GM18861 (cell line): Measurements from ENCODE around the gene POLR3E.
"Not testable (repeated sequence)": the region's sequence is repeated elsewhere in the genome, so short reads cannot be mapped to it uniquely, and the experiment has no call there.

Source experiments
- ATAC-seq: cut with Tn5 transposase; IDR thresholded peaks from one replicate; pipeline ENCODE4 v1.9.1; 2021; ENCODE audit not compliant: unreplicated experiment

POLR3E gene

GRCh38 chr16:22360963-22361659, 63.9 kb downstream of the POLR3E start:
- ATAC-seq: no peak

GRCh38 chr16:22364241-22364640, 67.0 kb downstream of the POLR3E start:
- ATAC-seq: no peak

DNA sequence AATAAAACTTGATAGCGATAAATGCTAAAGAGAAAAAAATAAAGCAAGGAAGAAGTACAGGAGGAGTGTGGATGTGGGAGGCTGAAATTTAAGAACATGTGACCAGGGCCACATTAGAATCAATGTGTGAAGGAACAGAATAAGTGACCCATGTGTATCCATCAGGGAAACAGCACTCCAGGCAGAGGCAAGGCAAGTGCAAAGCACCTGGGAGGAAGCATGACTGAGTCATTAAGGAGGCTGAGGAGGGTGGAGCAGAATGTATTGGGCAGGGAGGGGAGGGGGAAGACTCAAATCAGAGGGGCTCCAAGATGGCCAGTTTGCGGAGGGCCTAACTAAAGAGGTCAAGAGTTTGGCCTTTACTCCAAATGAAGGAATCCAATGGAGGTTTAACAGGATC, 69.2 kb downstream of the POLR3E start:
- ATAC-seq: no peak

DNA sequence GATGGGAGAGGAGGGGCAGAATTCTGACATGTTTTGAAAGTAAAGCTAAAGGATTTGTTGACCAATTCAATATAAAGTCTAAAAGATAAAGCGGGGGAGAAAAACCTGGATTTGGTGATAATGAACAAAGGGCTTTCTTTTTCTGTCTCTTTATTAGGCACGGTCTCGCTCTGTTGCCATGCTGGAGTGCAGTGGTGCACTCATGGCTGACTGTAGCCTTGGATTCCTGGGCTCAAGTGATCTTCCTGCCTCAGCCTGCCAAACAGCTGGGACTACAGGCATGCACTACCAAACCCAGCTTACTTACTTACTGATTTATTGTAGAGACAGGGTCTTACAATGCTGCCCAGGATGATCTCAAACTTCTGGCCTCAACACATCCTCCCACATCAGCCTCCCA, 69.7 kb downstream of the POLR3E start:
- ATAC-seq: no peak

DNA sequence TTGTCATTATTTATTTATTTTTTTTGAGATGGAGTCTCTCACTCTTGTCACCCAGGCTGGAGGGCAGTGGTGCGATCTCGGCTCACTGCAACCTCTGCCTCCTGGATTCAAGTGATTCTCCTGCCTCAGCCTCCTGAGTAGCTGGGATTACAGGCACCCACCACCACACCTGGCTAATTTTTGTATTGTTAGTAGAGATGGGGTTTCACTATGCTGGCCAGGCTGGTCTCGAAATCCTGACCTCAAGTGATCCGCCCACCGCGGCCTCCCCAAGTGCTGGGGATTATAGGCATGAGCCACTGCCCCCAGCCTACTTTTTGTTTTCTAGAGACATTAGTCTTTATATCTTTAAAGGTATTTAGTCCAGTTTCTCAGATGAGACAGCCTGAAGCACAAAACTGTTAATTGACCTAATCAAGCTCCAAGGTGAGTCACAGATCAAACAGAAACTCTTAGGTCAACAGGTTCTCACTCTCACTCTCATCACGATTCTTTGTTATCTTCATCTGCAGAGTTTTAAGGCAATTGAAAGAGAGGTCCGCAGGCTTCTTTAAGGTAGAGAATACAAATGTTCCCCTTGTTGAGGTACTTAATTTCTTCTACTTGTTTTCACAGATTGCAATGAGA, 71.1 kb downstream of the POLR3E start:
- ATAC-seq: not testable (repeated sequence)

DNA sequence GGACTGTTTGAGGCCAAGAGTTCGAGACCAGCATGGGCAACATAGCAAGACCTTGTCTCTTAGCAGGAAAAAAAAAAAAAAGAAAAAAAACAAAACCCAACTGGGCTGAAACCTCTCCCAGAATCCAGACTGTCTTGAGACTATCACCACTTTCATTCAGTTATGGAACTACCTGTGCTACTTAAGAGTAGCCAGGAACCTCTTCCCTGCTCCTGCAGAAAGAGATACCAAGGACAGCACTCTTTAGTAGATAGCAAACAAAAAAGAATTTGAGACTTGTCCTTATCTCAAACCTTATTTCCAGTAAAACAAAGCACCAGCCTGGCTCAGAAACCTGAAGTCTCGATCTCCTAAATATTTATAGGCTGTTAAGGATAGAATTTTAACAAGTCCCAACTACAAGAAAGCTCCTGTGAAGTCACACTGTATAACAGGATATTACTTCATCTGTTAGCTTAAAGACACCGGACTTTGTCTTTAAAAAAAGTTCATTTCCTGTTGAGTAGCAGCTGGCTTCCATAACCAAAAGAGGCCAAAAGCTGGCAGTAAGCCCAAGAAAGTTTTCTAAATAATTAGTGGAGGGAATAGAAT, 72.1 kb downstream of the POLR3E start:
- ATAC-seq: no peak

DNA sequence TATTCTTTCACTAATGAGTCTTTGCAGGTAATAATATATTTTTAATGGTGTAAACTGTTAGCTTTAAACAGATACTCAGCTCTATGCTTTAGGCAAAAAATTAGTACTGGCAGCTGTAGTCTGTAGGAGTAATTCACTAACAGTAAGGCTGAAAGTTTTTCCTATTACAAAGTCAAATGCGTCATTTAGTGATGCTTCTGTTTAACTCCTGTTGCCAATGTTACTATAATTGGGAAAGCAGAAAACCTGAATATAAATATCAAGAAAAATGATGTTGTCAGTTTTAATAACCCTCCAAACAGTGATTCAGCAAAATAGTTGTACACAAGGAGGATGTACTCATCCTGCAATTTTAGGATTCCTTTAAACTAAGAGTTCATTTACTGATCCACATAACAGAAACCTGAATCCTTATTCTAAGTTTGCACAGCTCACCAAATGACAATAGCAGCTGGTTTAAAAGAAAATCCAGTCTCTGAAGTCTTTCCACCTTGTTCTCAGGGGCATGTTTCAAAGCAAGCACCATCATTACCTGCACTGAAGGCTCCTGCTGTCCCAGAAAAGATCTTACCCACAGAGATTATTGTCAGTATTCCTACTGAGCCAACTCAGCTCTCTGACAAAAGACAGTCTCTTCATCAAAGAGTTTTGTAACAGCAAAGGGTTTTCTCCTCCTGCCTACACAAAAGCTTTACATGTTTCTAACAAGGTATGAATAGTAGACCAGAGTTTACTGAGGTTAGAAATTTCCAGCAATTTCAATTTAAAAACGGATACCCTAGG, 73.0 kb downstream of the POLR3E start:
- no peak for ATAC-seq

DNA sequence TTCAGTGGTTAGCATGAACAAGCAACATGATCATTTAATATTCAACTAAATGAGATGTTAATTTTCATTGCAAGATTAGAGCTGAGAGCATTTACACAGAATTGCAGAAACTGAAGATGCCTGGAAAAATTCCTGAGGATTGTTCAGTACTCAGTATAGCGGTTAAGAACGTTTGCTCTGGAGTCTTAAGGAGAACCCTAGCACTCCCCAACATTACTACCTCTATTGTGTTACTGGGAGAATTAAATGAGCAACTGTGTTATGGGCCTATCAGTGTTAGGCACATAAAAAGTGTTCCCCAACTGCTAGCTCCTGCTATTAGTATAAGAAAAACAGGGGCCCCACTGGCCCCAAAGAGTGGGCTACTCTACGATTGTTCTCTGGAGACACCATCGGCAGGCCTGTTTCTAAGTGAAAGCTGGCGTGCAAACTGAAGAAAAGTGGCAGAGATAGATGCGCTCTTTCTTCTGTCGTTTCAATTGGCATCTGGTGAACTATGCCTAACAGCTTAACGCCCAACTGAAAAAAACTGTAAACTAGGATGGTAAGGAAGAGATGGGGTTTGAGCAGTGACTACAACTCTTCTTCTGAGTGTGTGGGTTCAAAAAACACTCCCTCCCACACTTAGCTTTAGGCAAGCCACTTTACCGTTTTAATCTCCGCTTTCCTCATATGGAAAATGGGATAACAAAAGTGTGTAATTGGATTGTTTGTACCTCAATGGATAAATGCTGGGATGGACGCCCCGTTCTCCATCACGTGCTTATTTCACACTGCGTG, 75.9 kb downstream of the POLR3E start:
- no peak for ATAC-seq

GRCh38 chr16:22373662-22374310, 76.6 kb downstream of the POLR3E start:
- peak; percentile 2 for ATAC-seq

DNA sequence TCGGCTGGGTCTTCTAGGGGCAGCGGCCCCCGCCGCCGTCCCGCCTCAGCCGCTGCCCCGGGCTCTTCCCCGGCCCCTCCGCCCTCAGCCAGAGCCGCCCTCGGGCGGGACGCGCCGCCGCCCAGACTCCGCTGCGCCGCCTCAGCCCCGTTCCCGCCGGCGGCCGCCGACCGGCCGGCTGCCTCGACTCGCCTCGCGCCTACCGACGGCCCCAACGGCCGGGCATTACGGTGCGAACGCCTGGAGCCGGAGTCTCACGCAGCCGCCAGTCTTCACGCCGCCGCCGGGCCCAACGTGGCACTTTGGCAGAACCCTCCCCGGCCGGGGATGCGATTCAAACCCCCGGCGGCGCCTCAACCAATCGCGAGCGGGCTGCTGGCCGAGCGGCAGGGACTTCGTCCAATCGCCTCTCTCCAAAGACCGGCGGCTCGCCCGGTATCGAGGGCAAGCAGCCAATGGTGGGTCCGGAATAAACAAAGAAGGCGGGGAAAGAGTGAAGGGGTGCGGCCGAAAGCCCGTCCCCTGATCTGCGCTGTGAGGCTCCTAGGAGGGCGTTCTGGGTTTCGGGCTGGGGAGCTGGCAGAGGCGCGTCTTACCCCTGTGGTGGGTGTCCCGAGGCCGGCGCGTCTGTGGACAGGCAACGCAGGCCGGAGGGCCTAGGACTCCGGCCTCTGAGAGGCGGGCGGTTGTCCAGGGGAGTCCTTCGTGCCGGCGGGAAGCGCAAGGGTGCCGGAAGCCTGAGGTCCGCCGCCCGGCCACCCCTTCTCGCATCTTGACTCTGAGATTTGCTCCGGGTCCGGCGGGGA, 77.3 kb downstream of the POLR3E start, which contains the start of gene CDR2:
Gene CDR2, minus strand, starts transcription at position 309 of the 806 bp plus-strand sequence. CDS start 310 bp downstream, outside the sequence.
- peak; percentile 77 for ATAC-seq

- no peak for ATAC-seq
Measured at GRCh38 chr16:22375117-22375962, 78.1 kb downstream of the POLR3E start.

DNA sequence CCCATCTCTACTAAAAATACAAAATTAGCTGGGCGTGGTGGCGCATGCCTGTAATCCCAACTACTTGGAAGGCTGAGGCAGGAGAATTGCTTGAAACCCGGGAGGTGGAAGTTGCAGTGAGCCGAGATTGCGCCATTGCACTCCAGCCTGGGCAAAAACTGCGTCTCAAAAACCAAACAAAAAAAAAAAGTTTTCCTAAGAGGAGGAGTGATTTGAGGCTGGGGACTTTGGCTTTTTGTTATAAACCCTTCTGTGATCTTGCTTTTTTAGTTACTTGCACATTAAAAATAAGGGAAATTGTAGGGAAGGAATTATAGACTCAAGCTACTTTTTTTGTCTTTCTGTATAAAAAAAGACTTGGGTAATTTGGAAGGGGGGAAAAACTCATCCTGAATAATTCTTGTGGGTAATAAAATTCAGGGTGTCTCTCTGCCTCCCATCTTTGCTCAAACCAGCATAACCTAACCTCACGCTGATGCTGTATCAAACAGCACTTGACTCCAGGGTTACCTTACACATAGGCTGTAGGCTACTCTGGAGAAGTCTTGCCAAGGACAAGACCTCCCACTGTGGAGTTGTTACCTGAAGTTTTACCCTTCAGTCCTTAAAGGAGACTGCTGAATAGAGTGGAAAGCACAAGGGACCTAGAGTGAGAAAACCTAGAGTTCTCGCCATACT, 78.9 kb downstream of the POLR3E start:
- ATAC-seq: no peak

DNA sequence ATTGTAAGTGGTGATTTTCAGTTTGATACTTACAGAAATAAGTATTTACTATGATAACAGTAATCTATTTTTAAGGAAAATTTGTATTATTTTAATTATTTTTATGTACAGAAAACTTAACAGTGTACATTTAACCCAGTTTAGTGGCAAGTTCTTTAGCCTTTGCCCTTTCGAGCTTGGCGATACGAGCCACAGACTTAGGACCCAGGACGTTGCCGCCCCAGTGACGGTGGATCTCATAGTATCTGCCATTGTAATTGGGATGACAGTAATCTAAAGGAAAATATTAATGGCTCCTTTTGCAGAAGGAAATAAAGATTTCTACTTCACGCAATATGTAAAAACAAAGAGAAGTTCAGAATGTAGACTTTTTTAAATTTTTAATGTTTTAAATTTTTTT, 82.4 kb downstream of the POLR3E start:
- no peak for ATAC-seq

GRCh38 chr16:22380529-22380928, 83.3 kb downstream of the POLR3E start:
- ATAC-seq: no peak

- no peak for ATAC-seq
Measured at GRCh38 chr16:22381392-22381791, 84.2 kb downstream of the POLR3E start.

DNA sequence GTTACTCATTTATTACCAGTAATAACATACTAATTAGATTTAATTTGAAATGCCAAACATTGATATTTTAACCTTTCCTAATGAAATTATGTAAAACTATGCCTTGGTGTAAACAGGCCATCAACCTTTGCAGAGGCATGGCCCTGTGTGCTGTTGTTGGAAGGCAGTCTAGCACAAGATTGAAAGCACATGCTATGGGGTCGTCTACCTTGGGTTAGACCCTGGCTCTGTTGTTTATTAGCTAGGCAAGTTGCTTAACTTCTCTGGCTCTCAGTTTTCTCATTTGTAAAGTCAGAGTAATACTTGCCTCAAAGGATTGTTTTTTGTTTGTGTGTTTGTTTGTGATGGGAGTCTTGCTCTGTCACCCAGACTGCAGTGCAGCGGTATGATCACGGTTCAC, 86.6 kb downstream of the POLR3E start:
- no peak for ATAC-seq
